GM18870 (cell line): ENCODE results near the gene GADD45GIP1.
"Not testable (repeated sequence)": the region's sequence is repeated elsewhere in the genome, so short reads cannot be mapped to it uniquely, and the experiment has no call there.

Experiments used
- ATAC-seq: cut with Tn5 transposase; IDR thresholded peaks from one replicate; pipeline ENCODE4 v1.9.1; 2021; ENCODE audit warnings: moderate library complexity; ENCODE audit not compliant: unreplicated experiment

GADD45GIP1 gene

GRCh38 chr19:12944104-12944674 is 12.8 kb downstream of the GADD45GIP1 start:
- no peak for ATAC-seq

GRCh38 chr19:12943437-12944044 is 13.5 kb downstream of the GADD45GIP1 start:
- no peak for ATAC-seq

- no peak for ATAC-seq
Observed at GRCh38 chr19:12940897-12941296, 16.1 kb downstream of the GADD45GIP1 start.

- no peak for ATAC-seq
Observed at GRCh38 chr19:12939975-12940423, 17.0 kb downstream of the GADD45GIP1 start.

- no peak for ATAC-seq
Observed at GRCh38 chr19:12938779-12939601, 18.0 kb downstream of the GADD45GIP1 start.

- ATAC-seq: peak; percentile 76
Observed at GRCh38 chr19:12937927-12938778, 18.9 kb downstream of the GADD45GIP1 start, which contains the start of gene CALR. Gene CALR, plus strand, starts transcription at chr19:12938609. Its CDS starts 71 bp downstream, at chr19:12938680.

GRCh38 chr19:12937093-12937926 is 19.7 kb downstream of the GADD45GIP1 start:
- no peak for ATAC-seq

GRCh38 chr19:12936582-12936981 is 20.4 kb downstream of the GADD45GIP1 start:
- ATAC-seq: no peak

- no peak for ATAC-seq
Observed at GRCh38 chr19:12935071-12935470, 22.0 kb downstream of the GADD45GIP1 start.

- ATAC-seq: peak; percentile 38
Observed at GRCh38 chr19:12933287-12934072, 23.5 kb downstream of the GADD45GIP1 start, which contains the start of gene FARSA. Gene FARSA, minus strand, starts transcription at chr19:12933711. Its CDS starts 15 bp downstream, at chr19:12933696.

- ATAC-seq: no peak
Observed at GRCh38 chr19:12932392-12933286, 24.4 kb downstream of the GADD45GIP1 start.

GRCh38 chr19:12930002-12930645 is 26.9 kb downstream of the GADD45GIP1 start:
- ATAC-seq: no peak

GRCh38 chr19:12924621-12925310 is 32.3 kb downstream of the GADD45GIP1 start:
- ATAC-seq: no peak

GRCh38 chr19:12922959-12923358 is 34.1 kb downstream of the GADD45GIP1 start:
- no peak for ATAC-seq

- ATAC-seq: no peak
Observed at GRCh38 chr19:12921047-12921446, 36.0 kb downstream of the GADD45GIP1 start.

GRCh38 chr19:12918253-12918652 is 38.8 kb downstream of the GADD45GIP1 start:
- ATAC-seq: no peak

- not testable (repeated sequence) for ATAC-seq
Observed at GRCh38 chr19:12915860-12916259, 41.2 kb downstream of the GADD45GIP1 start.
